Measurements from ENCODE around the gene RNF227. TPM values are rescaled to one million over a fixed set of nuclear protein-coding genes. Genes with fewer than 3 reads are reported as not detected.

Gene RNF227
- total RNA-seq, 2 experiments from 2014 or later = 3.8 to 4.7 TPM

GRCh38 chr17:7893187-7893880 is 22.8 kb downstream of the RNF227 start:
- H3K4me2 ChIP-seq (ENCODE audit: low read length) = no peak overlapping the region

GRCh38 chr17:7889166-7889955 is 26.7 kb downstream of the RNF227 start:
- ChIA-PET POLR2A (no interaction called here), CTCF (ENCODE audit: unreplicated experiment) (no interaction called here)
- no peak for DNase-seq (ENCODE audit: low spot score)
- no peak overlapping the region for H3K4me3 ChIP-seq (ENCODE audit: low read depth, low read length, poor library complexity, severe bottlenecking)
- peaks cover 40% of the 10 kb centered on the region for H3K79me2 ChIP-seq (ENCODE audit: insufficient read depth, low read depth, low read length)
- no peak for TF ChIP-seq EZH2phosphoT487 (IDR thresholded peaks at IDR 0.05; ENCODE audit: borderline replicate concordance, low read depth, low read length)
- no peak for TF ChIP-seq CTCF (conservative IDR thresholded peaks at IDR 0.05; ENCODE audit: low read length)
- peak overlapping the region; percentile 97; the same call in 1 of the 2 replicates for H3K4me2 ChIP-seq (ENCODE audit: low read length)
- H3K27ac ChIP-seq (ENCODE audit: low read depth, low read length, poor library complexity, severe bottlenecking) = no peak overlapping the region
- H2AFZ ChIP-seq (ENCODE audit: low read length) = no peak overlapping the region
- BruUV-seq (replicated peaks) = no TSS peak
- peaks cover 17% of the 10 kb centered on the region for H3K4me1 ChIP-seq (ENCODE audit: insufficient read depth, low read length, poor library complexity, severe bottlenecking)
- peaks cover 46% of the 10 kb centered on the region for H3K36me3 ChIP-seq (ENCODE audit: insufficient read depth, low read length)
- H4K20me1 ChIP-seq (ENCODE audit: insufficient read depth, low read length) = 0 out of 2 replicates have a peak, but pooled peaks cover 5% of the 10 kb centered on the region
- no peaks in the 10 kb centered on the region for H3K9me3 ChIP-seq (ENCODE audit: low read length)
- intact Hi-C loops (cut with micrococcal nuclease; ENCODE audit: unreplicated experiment) = loop anchor here (5.0 kb wide), 1 partner anchor 228 kb away; the partner anchor contains the start of gene ALOXE3
- no peaks in the 10 kb centered on the region for H3K9me2 ChIP-seq (ENCODE audit: insufficient read depth, low read length)

More at GRCh38 chr17:7893187-7893880, 22.8 kb downstream of the RNF227 start:
- no peaks in the 10 kb centered on the region for H3K9me3 ChIP-seq (ENCODE audit: low read length)
- 0 out of 2 replicates have a peak, but pooled peaks cover 3% of the 10 kb centered on the region for H4K20me1 ChIP-seq (ENCODE audit: insufficient read depth, low read length)
- peaks cover 13% of the 10 kb centered on the region; the same call in 1 of the 2 replicates for H3K79me2 ChIP-seq (ENCODE audit: insufficient read depth, low read depth, low read length)
- H2AFZ ChIP-seq (ENCODE audit: low read length) = no peak overlapping the region
- BruUV-seq (replicated peaks) = no TSS peak
- intact Hi-C loops (cut with micrococcal nuclease; ENCODE audit: unreplicated experiment) = no loop called here
- ChIA-PET POLR2A (no interaction called here), CTCF (ENCODE audit: unreplicated experiment) (no interaction called here)
- no peak for DNase-seq (ENCODE audit: low spot score)
- H3K4me3 ChIP-seq (ENCODE audit: low read depth, low read length, poor library complexity, severe bottlenecking) = no peak overlapping the region
- no peak overlapping the region for H3K27ac ChIP-seq (ENCODE audit: low read depth, low read length, poor library complexity, severe bottlenecking)
- TF ChIP-seq CTCF (conservative IDR thresholded peaks at IDR 0.05; ENCODE audit: low read length) = no peak
- TF ChIP-seq EZH2phosphoT487 (IDR thresholded peaks at IDR 0.05; ENCODE audit: borderline replicate concordance, low read depth, low read length) = no peak
- H3K9me2 ChIP-seq (ENCODE audit: insufficient read depth, low read length) = no peaks in the 10 kb centered on the region
- peaks cover 10% of the 10 kb centered on the region for H3K4me1 ChIP-seq (ENCODE audit: insufficient read depth, low read length, poor library complexity, severe bottlenecking)
- peaks cover 79% of the 10 kb centered on the region for H3K36me3 ChIP-seq (ENCODE audit: insufficient read depth, low read length)

Data from OCI-LY7 (cell line).